Inferior parietal cortex (tissue), 1 donor: ENCODE data around the gene KIAA2012.

Source experiments
- DNase-seq: peaks from one replicate; pipeline ENCODE4 v3.0.0-alpha.2; 2016; ENCODE audit errors: extremely low spot score

KIAA2012 gene

GRCh38 chr2:202072737-202073401, at the start of gene KIAA2012:
TSS of gene KIAA2012 (plus strand) at chr2:202073255. CDS start at chr2:202073628, 373 bp downstream.
- DNase-seq: no peak

- no peak for DNase-seq
Measured at GRCh38 chr2:202023904-202024266, 49.2 kb upstream of the KIAA2012 start.

GRCh38 chr2:202024871-202025270, 48.2 kb upstream of the KIAA2012 start:
- DNase-seq: no peak

- no peak for DNase-seq
Measured at GRCh38 chr2:202025816-202026215, 47.2 kb upstream of the KIAA2012 start.

- no peak for DNase-seq
Measured at GRCh38 chr2:202026507-202026906, 46.5 kb upstream of the KIAA2012 start.

GRCh38 chr2:202030691-202031090, 42.4 kb upstream of the KIAA2012 start:
- DNase-seq: no peak

GRCh38 chr2:202031246-202031951, 41.7 kb upstream of the KIAA2012 start:
- no peak for DNase-seq

- no peak for DNase-seq
Measured at GRCh38 chr2:202032846-202033316, 40.2 kb upstream of the KIAA2012 start.

GRCh38 chr2:202033317-202034248, 39.5 kb upstream of the KIAA2012 start, which contains the start of gene FZD7:
TSS of gene FZD7 (plus strand) at chr2:202033855. CDS start at chr2:202034648, 793 bp downstream.
- DNase-seq: peak; percentile 70

GRCh38 chr2:202034249-202035088, 38.6 kb upstream of the KIAA2012 start:
- DNase-seq: no peak

GRCh38 chr2:202035089-202035940, 37.7 kb upstream of the KIAA2012 start:
- no peak for DNase-seq

- DNase-seq: no peak
Measured at GRCh38 chr2:202035941-202036372, 37.1 kb upstream of the KIAA2012 start.

- no peak for DNase-seq
Measured at GRCh38 chr2:202036601-202037037, 36.4 kb upstream of the KIAA2012 start.

GRCh38 chr2:202037086-202037485, 36.0 kb upstream of the KIAA2012 start:
- DNase-seq: no peak

- no peak for DNase-seq
Measured at GRCh38 chr2:202038471-202039277, 34.4 kb upstream of the KIAA2012 start.

- no peak for DNase-seq
Measured at GRCh38 chr2:202039278-202040078, 33.6 kb upstream of the KIAA2012 start.

GRCh38 chr2:202040079-202040844, 32.8 kb upstream of the KIAA2012 start:
- no peak for DNase-seq

- no peak for DNase-seq
Measured at GRCh38 chr2:202042444-202042843, 30.6 kb upstream of the KIAA2012 start.
